Activated CD4-positive, alpha-beta T cell treated with anti-CD3 and anti-CD28 coated beads, Interleukin-2, amount 50 U/mL, for 1 hour (primary cell): ENCODE results near the gene ACTRT2.

Experiments
- DNase-seq: peaks from one replicate; pipeline ENCODE4 v3.0.0-alpha.2; 2020

The ACTRT2 gene

DNA sequence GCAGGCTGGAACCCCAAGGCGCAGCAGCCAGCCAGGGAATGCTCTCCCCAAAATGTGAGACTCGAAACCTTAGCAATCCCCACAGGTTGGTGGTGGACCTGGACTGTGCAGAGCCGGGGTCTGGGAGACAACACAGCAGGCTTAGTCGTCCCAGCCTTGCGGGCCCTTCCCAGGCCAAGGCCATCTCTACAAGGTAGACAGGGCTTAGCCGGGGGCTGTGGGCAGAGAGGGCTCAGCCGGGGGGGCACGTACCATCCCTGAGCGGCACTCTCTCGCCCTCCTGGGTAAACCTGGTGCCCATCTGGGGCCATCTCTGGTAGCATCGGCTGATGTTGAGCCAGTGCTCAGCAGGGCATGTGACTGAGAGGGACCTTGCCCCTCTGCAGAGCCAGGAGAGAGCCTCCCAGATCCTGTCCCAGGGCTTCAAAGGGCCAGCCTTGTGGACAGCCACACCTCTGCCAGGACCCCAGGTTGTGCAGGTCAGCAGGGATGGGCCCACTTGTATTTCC lies 2.2 kb upstream of the ACTRT2 start:
- no peak for DNase-seq

DNA sequence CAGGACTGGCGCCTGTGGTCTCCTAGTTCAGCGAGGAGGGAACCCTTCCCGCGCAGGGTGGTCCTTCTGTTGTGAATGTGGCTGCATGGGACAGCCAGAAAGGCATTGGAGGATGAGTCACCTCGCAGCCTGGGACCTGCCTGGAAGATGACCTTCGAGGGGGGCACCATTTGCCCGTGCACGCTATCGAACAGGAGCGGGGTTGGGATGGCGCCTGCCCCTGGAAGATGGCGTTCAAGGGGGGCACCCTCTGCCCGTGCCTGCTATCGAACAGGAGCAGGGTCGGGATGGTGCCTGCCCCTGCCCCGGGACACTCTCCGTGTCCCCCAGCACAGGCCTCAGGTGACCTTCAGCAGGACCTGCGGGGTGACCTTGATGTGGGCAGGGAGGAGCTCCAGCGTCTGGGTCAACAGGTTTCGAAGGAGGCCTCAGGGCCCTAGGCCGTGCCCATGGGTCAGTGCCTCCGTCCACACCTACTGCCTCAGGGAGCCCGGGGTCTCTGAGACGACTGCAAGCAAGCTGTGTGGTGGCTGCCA lies 1.7 kb upstream of the ACTRT2 start:
- no peak for DNase-seq

DNA sequence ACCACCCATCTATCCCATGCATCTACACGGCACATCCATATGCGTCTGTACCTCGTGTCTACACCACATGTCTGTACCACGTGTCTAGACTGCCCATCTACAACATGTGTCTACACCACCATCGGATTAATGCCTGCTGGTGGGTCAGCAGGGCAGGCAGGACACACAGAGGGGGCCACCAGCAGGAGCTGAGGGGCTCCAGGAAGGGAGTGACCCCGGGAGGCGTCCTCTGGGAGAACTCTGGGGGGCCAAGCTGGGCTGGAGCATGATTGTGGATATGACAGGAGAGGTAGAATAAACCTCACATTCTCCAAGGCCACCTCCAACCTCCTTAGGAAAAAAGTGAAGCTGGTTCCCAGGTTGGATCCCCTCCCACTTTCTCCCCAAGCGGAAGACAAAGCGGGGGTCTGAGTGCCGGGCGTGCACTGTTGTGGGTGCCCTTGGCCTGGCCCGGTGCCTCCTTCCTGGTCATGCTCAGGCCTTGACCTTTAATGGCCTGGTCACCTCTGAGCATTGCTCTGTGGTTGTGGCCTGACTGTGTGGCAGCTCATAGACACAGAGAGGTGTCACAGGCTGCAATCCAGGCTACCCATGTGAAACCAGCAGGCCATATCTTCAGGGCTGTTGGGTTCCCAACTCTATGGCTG lies 881 bp upstream of the ACTRT2 start:
- no peak for DNase-seq

DNA sequence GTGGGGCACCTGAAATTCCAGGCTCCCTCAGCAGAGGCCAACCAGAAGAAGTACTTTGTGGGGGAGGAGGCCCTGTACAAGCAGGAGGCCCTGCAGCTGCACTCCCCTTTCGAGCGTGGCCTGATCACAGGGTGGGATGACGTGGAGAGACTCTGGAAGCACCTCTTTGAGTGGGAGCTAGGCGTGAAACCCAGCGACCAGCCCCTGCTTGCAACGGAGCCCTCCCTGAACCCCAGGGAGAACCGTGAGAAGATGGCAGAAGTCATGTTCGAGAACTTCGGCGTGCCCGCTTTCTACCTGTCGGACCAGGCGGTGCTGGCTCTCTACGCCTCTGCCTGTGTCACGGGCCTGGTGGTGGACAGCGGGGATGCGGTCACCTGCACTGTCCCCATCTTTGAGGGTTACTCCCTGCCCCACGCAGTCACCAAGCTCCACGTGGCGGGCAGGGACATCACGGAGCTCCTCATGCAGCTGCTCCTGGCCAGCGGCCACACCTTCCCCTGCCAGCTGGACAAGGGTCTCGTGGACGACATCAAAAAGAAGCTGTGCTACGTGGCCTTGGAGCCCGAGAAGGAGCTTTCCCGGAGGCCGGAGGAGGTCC lies 634 bp downstream of the ACTRT2 start:
- DNase-seq = no peak

GRCh38 chr1:3022511-3022973 lies 1.3 kb downstream of the ACTRT2 start:
- no peak for DNase-seq

GRCh38 chr1:3022976-3023375 lies 1.7 kb downstream of the ACTRT2 start:
- DNase-seq = no peak

GRCh38 chr1:3024019-3024418 lies 2.8 kb downstream of the ACTRT2 start:
- no peak for DNase-seq

DNA sequence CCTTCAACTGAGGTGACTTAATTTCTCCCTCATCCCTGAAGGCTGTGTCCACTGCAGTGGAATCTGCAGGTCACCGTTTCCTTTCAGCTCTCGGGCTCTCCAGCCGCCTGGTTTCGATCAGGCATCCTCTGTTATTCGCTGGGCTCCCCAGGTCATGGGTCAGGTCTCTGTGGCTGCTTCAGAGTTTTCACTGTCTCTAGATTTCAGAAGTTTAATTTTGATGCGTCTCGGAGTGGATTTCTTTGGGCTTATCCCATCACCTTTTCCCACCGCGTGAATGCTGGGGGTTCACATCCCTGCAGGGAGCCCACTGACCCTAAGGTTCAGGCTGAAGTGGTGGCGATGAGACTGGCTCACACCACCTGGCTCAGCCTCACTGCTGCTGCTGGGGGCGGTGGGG lies 3.3 kb downstream of the ACTRT2 start:
- DNase-seq = no peak

DNA sequence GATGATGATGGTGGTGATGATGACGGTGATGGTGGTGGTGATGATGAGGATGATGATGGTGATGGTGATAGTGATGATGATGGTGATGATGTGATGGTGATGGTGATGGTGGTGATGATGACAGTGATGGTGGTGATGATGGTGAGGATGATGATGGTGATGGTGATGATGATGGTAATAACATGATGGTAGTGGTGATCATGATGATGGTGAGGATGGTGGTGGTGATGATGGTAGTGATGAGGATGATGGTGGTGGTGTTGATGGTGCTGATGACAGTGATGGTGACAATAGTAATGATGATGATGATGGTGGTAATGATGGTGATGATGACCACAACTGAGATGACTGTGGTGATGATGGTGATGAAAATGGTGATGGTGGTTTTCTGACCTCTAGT lies 4.9 kb downstream of the ACTRT2 start:
- DNase-seq = no peak

- no peak for DNase-seq
Observed at GRCh38 chr1:3026581-3027391, 5.5 kb downstream of the ACTRT2 start.

DNA sequence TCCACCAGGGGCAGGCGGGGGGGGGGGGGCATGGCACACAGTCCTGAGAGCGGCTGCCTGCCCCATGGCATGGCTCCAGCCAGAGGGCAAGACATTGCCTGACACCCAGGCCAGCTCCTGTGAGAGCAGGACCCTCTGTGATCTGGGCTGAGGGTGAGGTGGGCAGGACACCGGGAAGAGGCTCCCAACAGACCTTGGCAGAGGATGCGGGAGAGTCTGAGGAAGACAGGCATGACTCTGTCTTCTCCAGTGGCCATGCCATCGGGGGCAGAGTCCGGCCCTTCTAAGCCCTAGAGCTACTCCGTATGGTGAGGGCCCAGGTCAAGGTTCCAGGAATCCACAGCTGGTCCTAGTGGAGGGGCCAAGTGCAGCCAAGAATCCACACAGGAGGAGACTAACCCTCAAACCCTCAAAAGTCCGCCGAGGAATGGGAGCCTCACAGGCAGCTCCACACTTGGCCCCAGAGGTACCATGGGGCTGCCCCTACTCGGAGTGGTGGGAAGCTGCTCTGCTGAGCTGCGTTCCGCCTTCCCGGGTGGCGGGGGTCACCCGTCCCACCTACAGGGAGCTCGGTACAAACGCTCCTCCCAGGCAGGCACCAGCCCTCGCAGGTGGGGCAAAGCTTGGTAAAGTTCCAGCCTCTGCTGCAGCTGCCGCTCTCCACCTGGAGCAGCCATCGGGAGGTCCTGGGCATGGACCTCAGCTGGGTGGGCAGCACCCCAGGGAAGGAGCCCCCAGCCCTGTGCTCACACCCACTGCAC lies 6.5 kb downstream of the ACTRT2 start:
- DNase-seq = no peak

DNA sequence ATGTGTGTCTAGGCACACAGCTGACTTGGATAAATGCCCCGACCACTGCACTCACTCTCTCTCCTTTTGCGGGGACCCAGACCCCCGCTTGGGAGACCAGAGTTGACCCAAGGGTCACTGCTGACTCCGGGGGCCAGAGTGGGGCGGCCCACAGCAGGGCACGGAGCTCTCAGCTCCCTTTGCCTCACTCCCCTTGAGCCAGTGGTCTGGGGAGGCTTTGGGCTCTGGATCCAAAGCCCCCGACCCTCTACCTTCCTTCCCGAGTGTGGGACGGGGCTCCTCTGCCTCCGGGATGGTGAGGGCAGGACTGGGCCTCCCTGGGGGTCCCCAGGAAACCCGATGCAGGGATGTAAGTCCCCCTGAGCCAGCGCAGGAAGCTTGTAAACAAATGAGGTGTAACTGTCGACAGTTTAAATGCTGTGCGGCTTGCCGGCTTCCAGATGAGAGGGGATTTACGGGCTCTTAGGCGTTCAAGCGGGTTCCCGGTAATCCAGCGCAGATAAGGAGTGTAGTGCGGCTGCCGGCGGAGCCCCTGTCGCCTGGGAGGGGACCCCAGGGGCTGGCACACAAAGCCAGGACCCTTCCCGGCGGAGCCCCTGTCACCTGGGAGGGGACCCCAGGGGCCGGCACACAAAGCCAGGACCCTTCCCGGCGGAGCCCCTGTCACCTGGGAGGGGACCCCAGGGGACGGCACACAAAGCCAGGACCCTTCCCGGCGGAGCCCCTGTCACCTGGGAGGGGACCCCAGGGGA lies 7.4 kb downstream of the ACTRT2 start:
- DNase-seq = no peak

DNA sequence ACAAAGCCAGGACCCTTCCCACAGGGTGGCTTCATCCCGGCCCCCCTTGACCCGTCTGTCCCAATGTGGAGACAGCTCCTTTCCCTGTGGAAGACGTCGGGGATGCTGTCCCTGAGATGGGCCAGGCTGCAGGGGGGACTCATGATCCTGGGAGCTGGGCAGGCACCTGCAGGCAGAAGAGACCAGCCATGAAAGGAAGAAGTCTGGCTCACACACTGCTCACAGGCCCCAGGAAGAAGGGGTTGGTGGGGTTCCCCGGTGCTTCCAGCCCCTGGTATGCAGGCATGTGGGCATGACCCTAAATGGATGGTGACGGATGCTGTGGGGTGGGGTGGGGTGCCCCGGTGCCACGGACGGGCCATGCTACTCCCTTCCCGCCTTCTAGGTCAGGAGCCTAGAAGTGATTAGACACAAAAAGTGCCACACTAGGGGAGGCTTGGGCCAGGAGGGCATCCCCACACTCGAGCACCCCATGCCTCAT lies 8.3 kb downstream of the ACTRT2 start:
- no peak for DNase-seq

GRCh38 chr1:3029991-3030662 lies 8.9 kb downstream of the ACTRT2 start:
- no peak for DNase-seq

DNA sequence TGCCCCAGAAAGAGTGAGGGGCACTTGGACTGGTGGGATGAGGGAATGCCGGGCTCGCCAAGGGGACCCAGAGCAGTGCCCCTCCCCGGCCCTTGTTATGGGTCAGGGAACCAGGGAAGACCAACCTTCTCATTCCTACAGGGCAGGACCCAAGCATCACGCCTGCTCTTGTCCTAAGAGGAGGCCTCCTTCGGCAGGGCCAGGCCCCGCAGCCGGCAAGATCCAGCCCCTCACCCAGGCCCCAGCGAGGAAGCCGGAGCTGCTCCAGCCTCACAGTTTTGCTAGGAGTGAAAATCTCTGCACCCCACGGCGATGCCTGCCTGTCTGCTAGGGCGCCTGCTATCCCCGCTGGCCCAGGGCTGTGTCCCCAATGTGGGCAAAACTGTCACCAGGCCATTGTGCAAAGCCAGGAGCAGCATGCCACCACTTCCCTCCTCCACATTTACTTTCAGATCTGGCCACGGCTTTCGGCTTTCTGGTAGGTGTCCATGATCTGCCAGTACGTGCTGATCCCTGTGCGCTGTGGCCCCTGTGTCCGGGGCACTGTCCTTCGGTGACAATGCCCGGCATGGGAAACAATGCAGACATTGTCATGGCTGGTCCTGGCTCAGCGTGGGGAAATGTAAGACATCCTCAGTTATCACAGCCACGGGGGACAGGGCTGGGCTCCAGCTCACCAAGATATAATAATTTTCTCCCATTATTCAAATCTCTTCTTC lies 9.6 kb downstream of the ACTRT2 start:
- no peak for DNase-seq

DNA sequence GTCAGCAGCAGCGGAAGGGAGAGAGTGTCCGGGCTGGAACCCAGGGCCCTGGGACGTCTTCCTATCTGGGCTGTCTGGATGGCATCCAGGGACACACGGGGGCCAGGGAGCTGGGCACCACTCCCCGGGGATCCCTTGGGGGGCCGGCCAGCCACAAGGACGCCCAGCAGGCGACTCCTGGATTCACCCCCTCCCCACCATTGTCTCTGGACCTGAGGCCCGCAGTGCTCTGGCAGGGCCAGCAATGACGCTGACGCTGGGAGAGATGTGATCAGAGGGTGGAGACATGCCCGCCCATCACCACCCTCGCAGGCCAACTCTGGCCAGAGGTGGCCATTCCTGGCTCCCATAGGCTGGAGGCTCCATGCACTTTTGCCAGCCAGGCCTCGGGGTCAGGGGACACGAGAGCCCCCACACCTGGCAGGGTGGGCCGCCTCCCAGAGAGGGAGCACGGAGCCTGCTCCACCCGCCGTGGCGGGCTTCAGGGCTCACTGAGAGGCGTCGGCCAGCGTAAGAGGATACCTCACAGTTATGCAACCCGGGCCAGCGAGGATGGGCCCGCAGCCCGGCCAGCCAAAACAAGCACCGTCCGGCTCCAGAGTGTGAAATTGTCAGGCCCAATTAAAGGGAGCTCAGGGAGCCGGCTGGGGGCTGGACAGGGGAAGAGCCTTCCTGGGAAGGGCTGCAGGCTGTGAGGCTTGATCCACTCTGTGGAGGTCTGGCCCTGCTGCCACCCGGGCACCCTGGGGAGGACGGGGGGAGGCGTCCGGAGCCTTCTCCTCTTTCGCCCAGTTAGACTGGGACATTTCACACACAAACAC lies 10.3 kb downstream of the ACTRT2 start:
- no peak for DNase-seq

GRCh38 chr1:3032371-3033039 lies 11.2 kb downstream of the ACTRT2 start:
- no peak for DNase-seq

DNA sequence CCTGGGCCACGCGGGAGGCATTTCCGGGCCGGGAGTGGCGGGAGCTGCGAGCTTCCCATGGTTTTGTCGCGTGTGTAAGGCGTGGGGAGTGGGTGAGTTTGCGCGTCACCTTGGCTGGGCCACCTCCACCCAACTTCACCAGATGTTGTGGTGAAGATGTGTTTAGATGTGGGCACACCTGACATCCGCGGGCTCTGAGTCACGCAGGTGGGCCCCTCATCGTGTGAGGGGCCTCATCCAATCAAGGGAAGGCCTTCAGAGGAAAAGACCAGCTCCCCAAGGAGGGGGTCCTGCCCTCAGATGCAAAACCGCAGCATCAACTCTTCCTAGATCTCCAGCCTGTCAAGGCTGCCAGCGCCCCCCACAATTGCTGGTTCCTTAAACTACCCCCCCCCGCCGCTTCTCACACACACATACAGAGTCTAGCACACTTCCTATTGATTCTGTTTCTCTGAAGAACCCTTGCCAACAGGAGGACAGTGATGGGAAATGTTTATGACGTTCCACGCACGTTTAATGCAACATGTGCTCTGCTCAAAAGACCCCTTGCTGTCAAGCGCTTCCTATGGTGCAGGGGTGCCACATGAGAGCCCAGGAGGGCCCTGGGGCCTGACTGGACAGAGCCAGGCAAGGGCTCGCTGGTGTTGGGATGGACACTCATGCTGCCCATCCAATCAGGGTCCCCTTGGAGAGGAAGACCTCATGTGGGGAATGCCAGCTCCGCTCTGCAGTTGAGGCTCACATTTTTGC lies 11.9 kb downstream of the ACTRT2 start:
- DNase-seq = peak; percentile 47

- no peak for DNase-seq
Observed at GRCh38 chr1:3033790-3034090, 12.5 kb downstream of the ACTRT2 start.
